ENCODE measurements around the gene SEZ6. TPM values are rescaled to one million over a fixed set of nuclear protein-coding genes. Genes with fewer than 3 reads are reported as not detected.

Gene SEZ6
- polyA plus RNA-seq, 3 donors = 0.17 to 0.33 (median 0.18) TPM

DNA sequence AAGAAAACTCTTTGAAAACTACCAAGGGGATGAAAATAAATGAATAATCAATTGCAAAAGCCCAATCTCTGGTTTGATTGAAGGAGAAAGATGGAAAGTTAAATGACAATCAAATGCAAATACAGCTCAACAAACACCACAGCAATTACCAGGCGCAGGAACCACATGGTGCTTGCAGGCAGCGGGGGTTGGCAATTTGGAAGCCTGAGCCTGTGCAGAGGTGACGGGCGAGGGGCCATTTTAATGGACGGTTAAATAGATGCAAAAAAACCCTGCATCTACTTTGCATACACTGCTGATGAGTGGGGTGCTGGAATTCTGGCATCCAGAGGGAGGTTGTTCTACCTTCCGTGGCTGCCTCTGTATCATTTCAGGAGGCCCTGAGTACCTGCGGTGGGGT is 4.8 kb upstream of the SEZ6 start:
- no peak for DNase-seq
- H2AFZ ChIP-seq (ENCODE audit: insufficient read depth, low read depth, low read length, poor library complexity, severe bottlenecking) = no peak overlapping the region
- Mint-ChIP-seq H3K4me1 (peaks cover 2% of the 10 kb centered on the region), H3K27ac (no peak overlapping the region), H3K27me3 (ENCODE audit: low read depth in 3 of 3) (peaks cover 36 to 61% (median 39%) of the 10 kb centered on the region in 3 donors), H3K36me3 (no peaks in the 10 kb centered on the region), H3K9me3 (peaks cover 0 to 6% (median 2%) of the 10 kb centered on the region in 7 donors), H3K4me3 (peak overlapping the region in 1 of 2 donors; percentile 36)
- peaks cover 0 to 3% of the 10 kb centered on the region in 2 donors for H3K9me3 ChIP-seq (replicated peaks in 1 of 2; ENCODE audit: control insufficient read depth in 1 of 2, insufficient read depth in 1 of 2, low read length in 2 of 2)
- peaks cover 27 to 41% of the 10 kb centered on the region in 2 donors for H3K27me3 ChIP-seq (ENCODE audit: control insufficient read depth in 2 of 2, insufficient read depth in 2 of 2, low read length in 2 of 2)
- 77% methylated on average over 2 of the region's 7 CpGs for WGBS (ENCODE audit: insufficient coverage)
- intact Hi-C loops (cut with micrococcal nuclease) = loop anchor here in 1 of 2 donors (5.0 kb wide), 1 partner anchor 43 kb away; no protein-coding TSS in a partner anchor
- no peak overlapping the region for H3K27ac ChIP-seq (ENCODE audit: low read depth in 1 of 2, low read length in 2 of 2)
- H4K20me1 ChIP-seq (ENCODE audit: insufficient read depth, low read length) = no peaks in the 10 kb centered on the region
- TF ChIP-seq, protein P1, sequence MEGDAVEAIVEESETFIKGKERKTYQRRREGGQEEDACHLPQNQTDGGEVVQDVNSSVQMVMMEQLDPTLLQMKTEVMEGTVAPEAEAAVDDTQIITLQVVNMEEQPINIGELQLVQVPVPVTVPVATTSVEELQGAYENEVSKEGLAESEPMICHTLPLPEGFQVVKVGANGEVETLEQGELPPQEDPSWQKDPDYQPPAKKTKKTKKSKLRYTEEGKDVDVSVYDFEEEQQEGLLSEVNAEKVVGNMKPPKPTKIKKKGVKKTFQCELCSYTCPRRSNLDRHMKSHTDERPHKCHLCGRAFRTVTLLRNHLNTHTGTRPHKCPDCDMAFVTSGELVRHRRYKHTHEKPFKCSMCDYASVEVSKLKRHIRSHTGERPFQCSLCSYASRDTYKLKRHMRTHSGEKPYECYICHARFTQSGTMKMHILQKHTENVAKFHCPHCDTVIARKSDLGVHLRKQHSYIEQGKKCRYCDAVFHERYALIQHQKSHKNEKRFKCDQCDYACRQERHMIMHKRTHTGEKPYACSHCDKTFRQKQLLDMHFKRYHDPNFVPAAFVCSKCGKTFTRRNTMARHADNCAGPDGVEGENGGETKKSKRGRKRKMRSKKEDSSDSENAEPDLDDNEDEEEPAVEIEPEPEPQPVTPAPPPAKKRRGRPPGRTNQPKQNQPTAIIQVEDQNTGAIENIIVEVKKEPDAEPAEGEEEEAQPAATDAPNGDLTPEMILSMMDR (IDR thresholded peaks at IDR 0.05) = no peak
- H3K36me3 ChIP-seq (replicated peaks in 1 of 2; ENCODE audit: control insufficient read depth in 1 of 2, insufficient read depth in 2 of 2, low read length in 2 of 2) = no peaks in the 10 kb centered on the region
- H3K79me2 ChIP-seq (ENCODE audit: insufficient read depth, low read length) = no peaks in the 10 kb centered on the region
- H3K9ac ChIP-seq (ENCODE audit: insufficient read depth, low read length, poor library complexity, severe bottlenecking) = no peak overlapping the region
- H3K4me1 ChIP-seq (ENCODE audit: control insufficient read depth in 1 of 2, insufficient read depth in 2 of 2, low read length in 2 of 2) = no peaks in the 10 kb centered on the region
- H3K4me2 ChIP-seq (replicated peaks; ENCODE audit: extremely low read depth, low read length, poor library complexity, severe bottlenecking) = no peak overlapping the region
- no peak overlapping the region for H3K4me3 ChIP-seq (replicated peaks in 1 of 3; ENCODE audit: low read depth in 2 of 3, low read length in 3 of 3)

DNA sequence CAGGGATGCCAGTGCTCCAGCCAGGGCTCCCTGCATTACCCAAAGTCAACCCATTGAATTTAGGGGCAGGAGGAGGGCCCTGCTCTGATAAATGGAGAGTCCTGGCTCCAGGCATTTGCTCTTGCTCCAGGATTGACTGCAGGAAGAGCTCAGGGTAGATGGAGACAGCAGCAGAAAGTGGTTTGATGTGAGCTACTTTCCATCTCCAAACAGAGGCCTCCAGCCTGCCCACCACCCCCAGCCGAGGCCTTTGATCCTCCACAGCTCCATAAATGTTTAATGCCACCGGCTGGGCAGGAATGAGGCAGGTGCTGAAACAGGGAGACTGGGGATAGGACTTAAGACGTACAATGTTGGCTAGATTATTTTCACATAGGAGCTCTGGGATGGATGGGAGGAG is 4.3 kb upstream of the SEZ6 start:
- Histone ChIP-seq H3K9ac (ENCODE audit: insufficient read depth, low read length, poor library complexity, severe bottlenecking) (no peak overlapping the region), H2AFZ (ENCODE audit: insufficient read depth, low read depth, low read length, poor library complexity, severe bottlenecking) (no peak overlapping the region), H4K20me1 (ENCODE audit: insufficient read depth, low read length) (no peaks in the 10 kb centered on the region), H3K27me3 (ENCODE audit: control insufficient read depth in 2 of 2, insufficient read depth in 2 of 2, low read length in 2 of 2) (peaks cover 30 to 44% of the 10 kb centered on the region in 2 donors), H3K4me1 (ENCODE audit: control insufficient read depth in 1 of 2, insufficient read depth in 2 of 2, low read length in 2 of 2) (no peaks in the 10 kb centered on the region), H3K36me3 (replicated peaks in 1 of 2; ENCODE audit: control insufficient read depth in 1 of 2, insufficient read depth in 2 of 2, low read length in 2 of 2) (no peaks in the 10 kb centered on the region), H3K79me2 (ENCODE audit: insufficient read depth, low read length) (no peaks in the 10 kb centered on the region), H3K4me3 (replicated peaks in 1 of 3; ENCODE audit: low read depth in 2 of 3, low read length in 3 of 3) (no peak overlapping the region), H3K9me3 (replicated peaks in 1 of 2; ENCODE audit: control insufficient read depth in 1 of 2, insufficient read depth in 1 of 2, low read length in 2 of 2) (peaks cover 0 to 3% of the 10 kb centered on the region in 2 donors), H3K4me2 (replicated peaks; ENCODE audit: extremely low read depth, low read length, poor library complexity, severe bottlenecking) (no peak overlapping the region), H3K27ac (ENCODE audit: low read depth in 1 of 2, low read length in 2 of 2) (no peak overlapping the region)
- peaks cover 0 to 6% (median 2%) of the 10 kb centered on the region in 7 donors for H3K9me3 Mint-ChIP-seq
- peak overlapping the region in 1 of 2 donors; percentile 8 for H3K4me3 Mint-ChIP-seq
- no peaks in the 10 kb centered on the region for H3K36me3 Mint-ChIP-seq
- 100% methylated on average over 1 of the region's 3 CpGs for WGBS (ENCODE audit: insufficient coverage)
- H3K27me3 Mint-ChIP-seq (ENCODE audit: low read depth in 3 of 3) = peaks cover 39 to 62% (median 39%) of the 10 kb centered on the region in 3 donors
- peaks cover 2% of the 10 kb centered on the region for H3K4me1 Mint-ChIP-seq
- TF ChIP-seq, protein P1 (IDR thresholded peaks at IDR 0.05) = no peak
- DNase-seq = no peak
- H3K27ac Mint-ChIP-seq = no peak overlapping the region
- intact Hi-C loops (cut with micrococcal nuclease) = loop anchor here in 1 of 2 donors (5.0 kb wide), 1 partner anchor 43 kb away; no protein-coding TSS in a partner anchor

All from CD14-positive monocyte (primary cell).